Measurements from ENCODE around the gene TCF12.

TCF12 gene

GRCh38 chr15:57185507-57186074, 267.1 kb downstream of the TCF12 start:
- no peak for DNase-seq

GRCh38 chr15:57189466-57189865, 271.0 kb downstream of the TCF12 start:
- no peak for DNase-seq

- no peak for DNase-seq
Measured at GRCh38 chr15:57190208-57190607, 271.8 kb downstream of the TCF12 start.

GRCh38 chr15:57193161-57193560, 274.7 kb downstream of the TCF12 start:
- no peak for DNase-seq

GRCh38 chr15:57195326-57195725, 276.9 kb downstream of the TCF12 start:
- no peak for DNase-seq

- DNase-seq, result no peak
Measured at GRCh38 chr15:57196865-57197264, 278.4 kb downstream of the TCF12 start.

GRCh38 chr15:57198131-57198530, 279.7 kb downstream of the TCF12 start:
- DNase-seq, result no peak

- DNase-seq, result no peak
Measured at GRCh38 chr15:57198654-57199291, 280.3 kb downstream of the TCF12 start.

GRCh38 chr15:57201578-57201977, 283.1 kb downstream of the TCF12 start:
- DNase-seq, result no peak

GRCh38 chr15:57203906-57204305, 285.5 kb downstream of the TCF12 start:
- DNase-seq, result no peak

GRCh38 chr15:57205027-57205855, 286.8 kb downstream of the TCF12 start:
- DNase-seq, result no peak

GRCh38 chr15:57205996-57206395, 287.6 kb downstream of the TCF12 start:
- DNase-seq, result no peak

GRCh38 chr15:57213862-57214261, 295.4 kb downstream of the TCF12 start:
- no peak for DNase-seq

GRCh38 chr15:57215326-57215725, 296.9 kb downstream of the TCF12 start:
- no peak for DNase-seq

- DNase-seq, result no peak
Measured at GRCh38 chr15:57215881-57216280, 297.4 kb downstream of the TCF12 start.

GRCh38 chr15:57216288-57216687, 297.8 kb downstream of the TCF12 start:
- DNase-seq, result no peak

- no peak for DNase-seq
Measured at GRCh38 chr15:57217778-57218598, 299.5 kb downstream of the TCF12 start.

- DNase-seq, result no peak
Measured at GRCh38 chr15:57218826-57219576, 300.6 kb downstream of the TCF12 start.

GRCh38 chr15:57220205-57220604, 301.8 kb downstream of the TCF12 start:
- DNase-seq, result no peak

- no peak for DNase-seq
Measured at GRCh38 chr15:57221134-57221533, 302.7 kb downstream of the TCF12 start.

GRCh38 chr15:57223345-57223744, 304.9 kb downstream of the TCF12 start:
- no peak for DNase-seq

GRCh38 chr15:57223887-57224286, 305.4 kb downstream of the TCF12 start:
- DNase-seq, result no peak
